Sciatic nerve (tissue), 2 donors: Measurements from ENCODE around the gene VPS13D. TPM values are rescaled to one million over a fixed set of nuclear protein-coding genes. Genes with fewer than 3 reads are reported as not detected.

ENCODE experiments used
- ATAC-seq: fragments of 200-7000 bp; cut with Tn5 transposase; one replicate; pipeline ENCODE4 v1.9.1; 2020; ENCODE audit warnings: mild to moderate bottlenecking, moderate library complexity
- DNase-seq: peaks from one replicate; pipeline ENCODE4 v3.0.0-alpha.2; 2020; ENCODE audit warnings: low spot score
- intact Hi-C: fragments of 100-400 bp; cut with DNase I; formaldehyde crosslinking; loops from one replicate; pipeline ENCODE4 v1.14.2; 2022
- total RNA-seq: library from RNA; stranded (reverse); fragmentation: NEBNext Ultra II Directional; extraction: Animal tissue kit (Norgen Biotek cat#: 25700); gene quantifications from one replicate; pipeline ENCODE4 v1.2.1, GENCODE V29; 2021
- donor health status: DM: no; HTN: no; CAD: no.
- donor health status: DM: no; HTN: no; CAD: no.

The VPS13D gene
- total RNA-seq, 1 donor from 2014 or later, result 123 TPM

GRCh38 chr1:12543740-12544154 lies 313.9 kb downstream of the VPS13D start:
- DNase-seq (no peak), ATAC-seq (no peak)
- intact Hi-C loops, result no loop called here

GRCh38 chr1:12544357-12544756 lies 314.5 kb downstream of the VPS13D start:
- intact Hi-C loops, result no loop called here
- DNase-seq, result no peak
- no peak for ATAC-seq

- DNase-seq (no peak), ATAC-seq (no peak)
- intact Hi-C loops, result no loop called here
Observed at GRCh38 chr1:12544992-12545391, 315.2 kb downstream of the VPS13D start.

- DNase-seq (peak; percentile 78), ATAC-seq (peak; percentile 40)
- intact Hi-C loops, result no loop called here
Observed at GRCh38 chr1:12546771-12547585, 317.1 kb downstream of the VPS13D start.

- no peak for DNase-seq
- intact Hi-C loops, result no loop called here
Observed at GRCh38 chr1:12547586-12548225, 317.9 kb downstream of the VPS13D start.

GRCh38 chr1:12548279-12548972 lies 318.6 kb downstream of the VPS13D start:
- intact Hi-C loops, result no loop called here
- DNase-seq (no peak), ATAC-seq (no peak)

More at GRCh38 chr1:12547586-12548225, 317.9 kb downstream of the VPS13D start:
- ATAC-seq, result no peak

- intact Hi-C loops, result no loop called here
- peak; percentile 54 for ATAC-seq
- peak; percentile 85 for DNase-seq
Observed at GRCh38 chr1:12548973-12549459, 319.2 kb downstream of the VPS13D start.

- DNase-seq, result peak; percentile 91
- ATAC-seq, result peak; percentile 80
- intact Hi-C loops, result no loop called here
Observed at GRCh38 chr1:12549460-12550349, 319.9 kb downstream of the VPS13D start.

- DNase-seq (no peak), ATAC-seq (no peak)
- intact Hi-C loops, result no loop called here
Observed at GRCh38 chr1:12551584-12551983, 321.8 kb downstream of the VPS13D start.

GRCh38 chr1:12552111-12552888 lies 322.5 kb downstream of the VPS13D start:
- DNase-seq (no peak), ATAC-seq (no peak)
- intact Hi-C loops, result loop anchor here (1.0 kb wide), 1 partner anchor 36 kb away; no protein-coding TSS in a partner anchor

GRCh38 chr1:12552951-12553921 lies 323.4 kb downstream of the VPS13D start:
- DNase-seq (no peak), ATAC-seq (no peak)
- intact Hi-C loops, result loop anchor here (1.0 kb wide), 1 partner anchor 37 kb away; no protein-coding TSS in a partner anchor

GRCh38 chr1:12553963-12554362 lies 324.1 kb downstream of the VPS13D start:
- ATAC-seq (no peak), DNase-seq (no peak)
- intact Hi-C loops, result no loop called here

GRCh38 chr1:12554521-12555305 lies 324.9 kb downstream of the VPS13D start:
- intact Hi-C loops, result no loop called here
- DNase-seq (peak; percentile 57), ATAC-seq (no peak)

GRCh38 chr1:12555411-12556367 lies 325.9 kb downstream of the VPS13D start:
- intact Hi-C loops, result no loop called here
- DNase-seq, result peak; percentile 58
- ATAC-seq, result peak; percentile 32

GRCh38 chr1:12556368-12556930 lies 326.6 kb downstream of the VPS13D start:
- DNase-seq, result peak; percentile 80
- intact Hi-C loops, result no loop called here
- ATAC-seq, result peak; percentile 94
